Aorta (tissue), 5 donors: ENCODE measurements around the gene UVSSA. TPM values are rescaled to one million over a fixed set of nuclear protein-coding genes. Genes with fewer than 3 reads are reported as not detected.
"Not testable (repeated sequence)": the region's sequence is repeated elsewhere in the genome, so short reads cannot be mapped to it uniquely, and the experiment has no call there.

Experiments used
- ATAC-seq: fragments of 200-7000 bp; cut with Tn5 transposase; one replicate; pipeline ENCODE4 v1.9.1; 2022; ENCODE audit warnings: moderate library complexity; ENCODE audit not compliant: low FRiP score
- DNase-seq, 2 donors: peaks; one replicate each; pipeline ENCODE4 v3.0.0-alpha.2; 2020
- H3K27ac ChIP-seq, 2 donors: one replicate each; pipeline ENCODE4 v1.5.1; 2013; ENCODE audit warnings: low read length in 2 of 2, mild to moderate bottlenecking in 2 of 2, moderate library complexity in 2 of 2, control low read depth in 1 of 2, inconsistent platforms in 1 of 2, low read depth in 1 of 2
- H3K27me3 ChIP-seq, 2 donors: one replicate each; pipeline ENCODE4 v1.6.1; 2013; ENCODE audit warnings: control low read depth in 1 of 2, low read length in 1 of 2, mild to moderate bottlenecking in 1 of 2, moderate library complexity in 1 of 2; ENCODE audit not compliant: insufficient read depth in 2 of 2, control insufficient read depth in 1 of 2
- H3K36me3 ChIP-seq, 2 donors: one replicate each; pipeline ENCODE4 v1.6.1; 2013; ENCODE audit warnings: control low read depth in 1 of 2, low read length in 1 of 2, mild to moderate bottlenecking in 1 of 2; ENCODE audit not compliant: insufficient read depth in 2 of 2, control insufficient read depth in 1 of 2
- H3K4me1 ChIP-seq, 2 donors: one replicate each; pipeline ENCODE4 v1.6.1; 2013; ENCODE audit warnings: low read length in 2 of 2, control low read depth in 1 of 2, mild to moderate bottlenecking in 1 of 2, moderate library complexity in 1 of 2; ENCODE audit not compliant: insufficient read depth in 2 of 2, control insufficient read depth in 1 of 2
- H3K4me3 ChIP-seq, 2 donors: one replicate each; pipeline ENCODE4 v1.5.1; 2013; ENCODE audit warnings: low read length in 2 of 2, control low read depth in 1 of 2, mild to moderate bottlenecking in 1 of 2
- H3K9me3 ChIP-seq: one replicate; pipeline ENCODE4 v1.6.1; 2013; ENCODE audit warnings: mild to moderate bottlenecking, low read length; ENCODE audit not compliant: control insufficient read depth
- WGBS, 2 donors: extraction: QIAGEN DNeasy Blood & Tissue Kit; methylation state at CpG; one replicate each; pipeline ENCODE4 v1.1.7; 2013; 5-methylcytosine and 5-hydroxymethylcytosine counted together
- intact Hi-C, 2 donors: fragments of 100-400 bp; cut with DNase I; formaldehyde crosslinking; loops; one replicate each; pipeline versions ENCODE4 v1.14.2 to v1.15.0; 2022
- polyA plus RNA-seq, 2 donors: library from polyadenylated mRNA; stranded (reverse); fragments of 200-250 nt; gene quantifications; one replicate each; pipeline ENCODE4 v1.2.3, GENCODE V29; 2013
- total RNA-seq, 2 donors: library from RNA; stranded (reverse); fragmentation: NEBNext Ultra II Directional; extraction: Animal tissue kit (Norgen Biotek cat#: 25700); gene quantifications; one replicate each; pipeline ENCODE4 v1.2.1, GENCODE V29; 2021
- donor health status: healthy with polysubstance abuse.
- donor health status: Bipolar disorder and iron deficiency.
- donor health status: DM: no; HTN: no; CAD: no.
- donor health status: DM: no; HTN: no; CAD: no.
- donor health status: DM: yes; HTN: yes; CAD: no.

The UVSSA gene
- total and polyA plus RNA-seq, 4 donors, result 2.3 to 33.5 (median 16.3) TPM

- DNase-seq, result peak in 1 of 2 donors; percentile 28
- Histone ChIP-seq H3K9me3 (no peaks in the 10 kb centered on the region), H3K36me3 (no peaks in the 10 kb centered on the region), H3K4me3 (no peak overlapping the region), H3K27ac (no peak overlapping the region), H3K4me1 (no peaks in the 10 kb centered on the region), H3K27me3 (no peaks in the 10 kb centered on the region)
- ATAC-seq, result no peak
- 89 to 91% methylated on average over 13 of the region's 13 CpGs for WGBS, 2 donors
- intact Hi-C loops, result no loop called here
Observed at GRCh38 chr4:1419708-1420107, 72.7 kb downstream of the UVSSA start.

GRCh38 chr4:1421657-1422056, 74.6 kb downstream of the UVSSA start:
- Histone ChIP-seq H3K9me3 (no peaks in the 10 kb centered on the region), H3K4me1 (no peaks in the 10 kb centered on the region), H3K27me3 (no peaks in the 10 kb centered on the region), H3K4me3 (no peak overlapping the region), H3K36me3 (no peaks in the 10 kb centered on the region), H3K27ac (no peak overlapping the region)
- intact Hi-C loops, result no loop called here
- ATAC-seq (no peak), DNase-seq (peak in 1 of 2 donors; percentile 3)
- 30 to 38% methylated on average over 2 of the region's 2 CpGs for WGBS, 2 donors

- no peaks in the 10 kb centered on the region for H3K4me1 ChIP-seq
- H3K4me3 ChIP-seq, result no peak overlapping the region
- H3K9me3 ChIP-seq, result no peaks in the 10 kb centered on the region
- no peaks in the 10 kb centered on the region for H3K27me3 ChIP-seq
- intact Hi-C loops, result no loop called here
- WGBS, 2 donors, result 62 to 69% methylated on average over 5 of the region's 5 CpGs
- H3K27ac ChIP-seq, result no peak overlapping the region
- H3K36me3 ChIP-seq, result no peaks in the 10 kb centered on the region
- ATAC-seq, result no peak
- no peak for DNase-seq
Observed at GRCh38 chr4:1427010-1427409, 80.0 kb downstream of the UVSSA start.

- H3K9me3 ChIP-seq, H3K4me3 ChIP-seq, H3K27me3 ChIP-seq, H3K4me1 ChIP-seq, H3K27ac ChIP-seq, intact Hi-C loops, DNase-seq, H3K36me3 ChIP-seq, ATAC-seq: not testable (repeated sequence)
- WGBS, 2 donors, result 66 to 74% methylated on average over 4 of the region's 4 CpGs
Observed at GRCh38 chr4:1443688-1444172, 96.7 kb downstream of the UVSSA start.

Other genes starting within 250 kb of the UVSSA start
- gene RNF212, start 233.6 kb upstream of the UVSSA start, total RNA-seq, result 1 to 10 TPM; 1.3 to 8.9 TPM
- gene RNF212, start 233.6 kb upstream of the UVSSA start, polyA plus RNA-seq, result under 1 TPM in 1 of 2 donors, not detected in 1; 0.74 TPM
- gene SPON2, start 174.6 kb upstream of the UVSSA start, total RNA-seq, result 10 to 100 TPM in 1 of 2 donors, 1 to 10 TPM in 1; 5.7 to 40.8 TPM
- gene SPON2, start 174.6 kb upstream of the UVSSA start, polyA plus RNA-seq, result 1 to 10 TPM; 4.9 to 5.4 TPM
- 100 to 1,000 TPM; 111 to 145 TPM for gene CTBP1, start 98.1 kb upstream of the UVSSA start, total RNA-seq
- 10 to 100 TPM; 66.4 to 96.5 TPM for gene CTBP1, start 98.1 kb upstream of the UVSSA start, polyA plus RNA-seq
- gene MAEA, start 57.3 kb upstream of the UVSSA start, total RNA-seq, result 10 to 100 TPM; 49.8 to 61.3 TPM
- 10 to 100 TPM; 32.4 to 62.0 TPM for gene MAEA, start 57.3 kb upstream of the UVSSA start, polyA plus RNA-seq
- not detected for gene NKX1-1, start 59.2 kb downstream of the UVSSA start, total RNA-seq
- not detected for gene NKX1-1, start 59.2 kb downstream of the UVSSA start, polyA plus RNA-seq